EH (cell line): Measurements from ENCODE around the gene RAET1G.
"Not testable (repeated sequence)": the region's sequence is repeated elsewhere in the genome, so short reads cannot be mapped to it uniquely, and the experiment has no call there.

Experiments used
- DNase-seq: peaks from one replicate; pipeline ENCODE4 v3.0.0-alpha.2; 2015; ENCODE audit warnings: low read depth

The RAET1G gene

GRCh38 chr6:149922642-149923326 is at the start of gene RAET1G:
RAET1G (minus strand) TSS chr6:149923121; CDS start chr6:149923010, 111 bp downstream.
- peak; percentile 96 for DNase-seq

DNA sequence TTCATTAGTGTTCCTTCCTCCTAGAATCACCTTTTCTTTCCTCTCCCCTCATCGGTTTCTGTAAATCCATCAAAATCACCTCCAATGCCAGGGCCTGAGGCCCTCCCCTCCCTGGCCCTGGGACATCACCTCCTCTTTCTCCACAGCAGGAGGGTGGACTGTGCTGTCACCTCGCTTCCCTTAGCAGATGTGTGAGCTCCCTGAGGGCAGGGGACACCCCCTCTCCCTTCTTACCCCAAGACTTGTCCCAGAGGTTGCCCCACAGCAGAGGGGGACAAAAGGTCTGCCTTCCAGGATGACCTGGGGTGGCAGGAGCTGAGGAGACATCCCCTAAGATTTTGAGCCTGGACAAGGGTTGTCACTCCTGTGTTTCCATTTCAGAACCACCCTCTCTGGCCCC is 46.7 kb upstream of the RAET1G start:
- no peak for DNase-seq

DNA sequence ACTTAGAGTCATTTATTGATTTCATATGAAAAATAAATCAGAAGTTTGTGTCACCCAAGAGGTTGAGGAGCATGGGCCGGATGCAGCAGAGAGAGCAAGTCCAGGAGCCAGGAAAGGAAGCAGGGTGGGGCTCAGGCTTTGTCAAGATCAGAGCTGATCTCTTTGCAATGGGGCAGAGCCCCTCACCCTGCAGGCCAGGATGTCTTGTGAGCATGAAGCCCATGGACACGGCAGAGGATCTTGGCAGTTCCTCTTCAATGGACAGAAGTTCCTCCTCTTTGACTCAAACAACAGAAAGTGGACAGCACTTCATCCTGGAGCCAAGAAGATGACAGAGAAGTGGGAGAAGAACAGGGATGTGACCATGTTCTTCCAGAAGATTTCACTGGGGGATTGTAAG is 46.0 kb upstream of the RAET1G start:
- DNase-seq = not testable (repeated sequence)

- DNase-seq = not testable (repeated sequence)
These were observed 45.1 kb upstream of the RAET1G start for GRCh38 chr6:149967999-149968398.

- DNase-seq = no peak
These were observed 44.7 kb upstream of the RAET1G start for GRCh38 chr6:149967591-149967990.

DNA sequence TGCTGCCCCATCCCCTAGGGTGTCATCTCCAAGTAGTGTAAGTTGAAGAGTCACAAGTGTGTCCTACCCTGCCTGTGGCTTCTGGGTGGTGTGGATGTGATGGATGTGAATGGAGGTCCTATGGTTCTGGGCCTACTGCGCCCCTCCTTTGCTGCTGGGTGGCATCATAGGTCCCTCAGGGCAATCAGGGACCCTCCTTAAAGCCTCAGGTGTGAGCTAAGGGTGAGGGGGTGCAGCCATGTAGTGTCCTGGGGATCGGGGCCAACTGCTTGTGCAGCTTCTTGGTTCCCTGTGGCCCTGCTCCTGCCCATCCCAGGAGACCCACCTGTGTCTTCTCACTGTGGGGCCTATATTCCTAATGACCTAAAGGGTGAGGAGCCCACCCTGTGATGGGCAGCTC is 43.4 kb upstream of the RAET1G start:
- not testable (repeated sequence) for DNase-seq

DNA sequence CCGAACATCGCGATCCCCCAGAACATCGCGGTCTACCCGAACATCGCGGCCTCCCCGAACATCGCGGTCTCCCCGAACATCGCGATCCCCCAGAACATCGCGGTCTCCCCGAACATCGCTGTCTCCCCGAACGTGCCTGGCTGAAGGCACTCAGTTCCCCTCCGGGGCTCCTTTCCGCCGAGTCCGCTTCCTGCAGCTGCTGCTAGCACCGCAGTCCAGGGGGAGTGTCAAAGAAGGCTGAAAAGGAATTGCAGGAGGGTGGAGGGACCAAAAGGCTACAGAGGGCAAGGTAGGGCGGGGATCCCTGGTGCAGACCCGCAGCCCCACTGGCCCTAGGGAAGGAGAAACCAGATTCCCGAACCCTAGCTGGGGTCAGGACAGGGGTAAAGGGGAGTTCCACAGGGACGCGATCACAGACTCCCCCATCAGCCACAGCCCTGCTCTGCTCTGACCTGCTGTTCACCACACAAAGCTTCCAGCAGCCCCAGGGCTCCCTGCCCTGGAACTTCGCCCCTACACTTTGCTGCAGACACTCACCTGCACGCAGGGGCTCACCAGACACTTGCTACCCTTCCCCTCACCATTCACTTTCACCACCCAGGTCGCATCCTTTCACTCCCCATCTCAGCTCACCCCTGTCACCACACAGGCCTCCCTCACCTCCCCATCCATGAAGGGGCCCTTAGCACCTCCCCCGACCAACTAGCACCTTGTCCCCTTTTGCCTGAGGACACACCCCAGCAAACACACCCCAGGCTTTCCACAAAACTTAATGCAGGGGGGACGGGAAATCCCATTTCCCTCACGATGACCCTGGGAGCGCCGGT is 42.5 kb upstream of the RAET1G start:
- DNase-seq = no peak

DNA sequence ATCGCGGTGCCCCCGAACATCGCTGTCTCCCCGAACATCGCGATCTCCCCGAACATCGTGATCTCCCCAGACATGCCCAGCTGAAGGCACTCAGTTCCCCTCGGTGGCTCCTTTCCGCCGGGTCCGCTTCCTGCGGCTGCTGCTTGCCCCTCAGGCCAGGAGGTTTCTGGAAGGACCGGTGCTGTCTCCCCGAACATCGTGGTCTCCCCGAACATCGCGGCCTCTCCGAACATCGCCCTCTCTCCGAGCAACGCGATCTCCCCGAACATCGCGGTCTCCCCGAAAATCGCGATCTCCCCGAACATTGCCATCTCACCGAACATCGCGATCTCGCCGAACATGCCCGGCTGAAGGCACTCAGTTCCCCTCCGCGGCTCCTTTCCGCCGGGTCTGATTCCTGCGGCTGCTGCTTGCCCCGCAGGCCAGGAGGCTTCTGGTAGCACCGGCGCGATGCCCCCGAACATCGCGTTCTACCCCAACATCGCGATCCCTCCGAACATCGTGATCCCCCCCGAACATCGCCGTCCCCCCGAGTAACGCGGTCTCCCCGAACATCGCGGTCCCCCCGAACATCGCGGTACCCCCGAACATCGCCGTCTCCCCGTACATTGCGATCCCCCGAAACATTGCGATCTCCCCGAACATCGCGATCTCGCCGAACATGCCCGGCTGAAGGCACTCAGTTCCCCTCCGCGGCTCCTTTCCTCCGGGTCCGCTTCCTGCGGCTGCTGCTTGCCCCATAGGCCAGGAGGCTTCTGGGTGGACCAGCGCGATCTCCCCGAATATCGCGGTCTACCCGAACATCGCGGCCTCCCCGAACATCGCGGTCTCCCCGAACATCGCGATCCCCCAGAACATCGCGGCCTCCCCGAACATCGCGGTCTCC is 41.6 kb upstream of the RAET1G start:
- peak; percentile 34 for DNase-seq

- peak; percentile 92 for DNase-seq
These were observed 40.8 kb upstream of the RAET1G start, which contains the start of gene ULBP1 for GRCh38 chr6:149963462-149964307. ULBP1 (plus strand) TSS chr6:149963943; CDS start chr6:149964050, 107 bp downstream.

GRCh38 chr6:149963212-149963461 is 40.2 kb upstream of the RAET1G start:
- DNase-seq = peak; percentile 83

DNA sequence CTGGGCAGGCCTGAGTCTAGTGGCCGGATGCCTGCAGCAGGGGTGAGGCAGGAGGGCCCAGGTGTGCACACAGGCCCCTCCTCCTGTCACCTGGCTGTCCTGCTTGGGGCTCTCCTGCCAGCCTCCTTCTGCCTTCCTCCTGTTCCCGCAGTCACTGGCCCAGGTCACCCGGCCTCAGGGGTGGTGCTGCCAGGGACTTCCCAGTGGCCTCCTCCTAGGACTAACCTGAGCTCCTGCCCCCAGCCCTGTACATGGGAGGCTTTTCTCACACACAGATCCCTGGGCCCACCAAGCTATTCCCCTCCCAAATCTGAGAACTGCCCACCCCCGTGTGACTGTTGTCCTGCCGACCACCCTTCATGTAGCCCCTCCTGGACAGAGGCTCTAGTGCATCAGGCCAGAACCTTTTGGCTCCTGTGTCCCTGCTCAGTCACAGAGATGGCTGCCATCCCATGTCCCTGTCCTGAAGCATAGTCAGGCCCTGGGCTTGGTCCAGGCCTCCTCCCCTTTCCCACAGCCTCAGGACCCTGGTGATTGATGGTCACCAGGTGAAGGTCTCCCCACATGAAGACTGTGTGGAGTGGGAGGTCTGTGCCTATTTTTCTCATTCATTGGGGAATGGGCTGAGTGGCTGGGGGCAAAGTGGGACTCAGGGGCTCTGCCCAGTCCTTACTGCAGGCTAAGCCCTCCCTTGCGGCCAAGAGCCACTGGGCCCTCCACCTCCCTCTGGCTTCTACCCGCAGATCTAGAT is 39.7 kb upstream of the RAET1G start:
- DNase-seq = no peak

GRCh38 chr6:149961728-149962425 is 39.0 kb upstream of the RAET1G start:
- peak; percentile 30 for DNase-seq

DNA sequence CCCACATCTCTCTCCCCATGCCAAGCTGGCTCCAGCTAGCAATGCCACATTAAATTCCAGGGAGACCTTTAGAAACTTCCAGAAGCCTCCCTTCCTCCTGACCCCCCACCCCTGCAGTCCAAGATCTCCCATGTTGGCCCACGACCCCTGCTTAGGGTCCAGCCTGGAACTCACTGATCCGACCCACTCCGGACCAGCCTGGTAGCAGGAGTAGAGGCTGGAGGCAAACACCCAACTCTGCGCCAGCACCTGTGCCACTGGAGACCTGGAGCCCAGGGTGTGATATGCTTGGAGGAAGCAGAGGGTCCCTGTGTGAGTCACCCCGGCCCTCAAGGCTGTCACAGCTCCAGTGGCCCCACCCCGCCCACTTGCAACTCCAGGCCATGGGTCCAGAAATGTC is 37.6 kb upstream of the RAET1G start:
- no peak for DNase-seq

DNA sequence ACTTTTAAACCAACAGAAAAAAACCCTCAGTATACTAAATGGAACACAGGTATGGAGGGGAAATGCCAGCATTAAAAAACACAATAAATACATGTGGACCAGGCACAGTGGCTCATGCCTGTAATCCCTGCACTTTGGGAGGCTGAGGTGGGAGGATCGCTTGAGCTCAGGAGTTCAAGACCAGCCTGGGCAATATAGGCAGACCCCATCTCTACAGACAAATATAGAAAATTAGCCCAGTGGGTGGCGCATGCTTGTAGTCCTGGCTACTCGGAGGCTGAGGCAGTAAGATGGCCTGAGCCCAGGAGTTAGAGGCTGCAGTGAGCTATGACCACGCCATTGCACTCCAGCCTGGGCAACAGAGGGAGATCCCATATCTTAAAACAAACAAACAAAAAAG is 36.9 kb upstream of the RAET1G start:
- not testable (repeated sequence) for DNase-seq

- DNase-seq = not testable (repeated sequence)
These were observed 35.2 kb upstream of the RAET1G start for GRCh38 chr6:149958124-149958523.

GRCh38 chr6:149955654-149956317 is 32.9 kb upstream of the RAET1G start:
- not testable (repeated sequence) for DNase-seq

DNA sequence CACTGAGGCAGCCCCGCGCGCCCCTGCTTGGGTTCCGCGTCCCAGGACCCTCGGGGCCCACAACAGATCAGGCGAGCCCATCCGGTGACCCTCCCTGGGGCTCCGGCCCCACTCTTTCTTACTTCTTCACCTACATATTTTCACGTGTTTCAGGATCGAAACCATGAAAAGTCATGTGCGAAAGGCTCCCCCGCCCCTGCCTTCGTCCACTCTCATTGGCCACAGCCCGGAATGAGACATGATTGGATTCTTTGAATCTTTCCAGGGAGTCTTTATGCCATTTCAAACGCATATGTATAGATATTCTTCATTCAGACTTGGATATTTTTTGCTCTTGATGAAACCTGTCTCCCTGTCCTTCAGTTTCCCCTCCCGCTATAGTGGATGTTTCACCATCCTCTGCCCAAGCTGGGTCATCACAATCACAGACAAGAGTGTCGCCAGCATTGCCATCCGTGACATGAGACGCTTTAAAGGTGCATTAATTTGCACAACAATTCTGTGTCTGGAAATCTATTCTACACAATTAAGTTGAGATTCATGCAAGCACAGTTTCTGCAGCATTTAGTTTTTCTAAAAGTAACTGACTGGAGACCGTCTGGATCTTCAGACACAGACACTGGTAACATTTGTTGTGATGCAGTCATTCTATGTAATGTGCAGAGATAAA is 32.2 kb upstream of the RAET1G start:
- not testable (repeated sequence) for DNase-seq

DNA sequence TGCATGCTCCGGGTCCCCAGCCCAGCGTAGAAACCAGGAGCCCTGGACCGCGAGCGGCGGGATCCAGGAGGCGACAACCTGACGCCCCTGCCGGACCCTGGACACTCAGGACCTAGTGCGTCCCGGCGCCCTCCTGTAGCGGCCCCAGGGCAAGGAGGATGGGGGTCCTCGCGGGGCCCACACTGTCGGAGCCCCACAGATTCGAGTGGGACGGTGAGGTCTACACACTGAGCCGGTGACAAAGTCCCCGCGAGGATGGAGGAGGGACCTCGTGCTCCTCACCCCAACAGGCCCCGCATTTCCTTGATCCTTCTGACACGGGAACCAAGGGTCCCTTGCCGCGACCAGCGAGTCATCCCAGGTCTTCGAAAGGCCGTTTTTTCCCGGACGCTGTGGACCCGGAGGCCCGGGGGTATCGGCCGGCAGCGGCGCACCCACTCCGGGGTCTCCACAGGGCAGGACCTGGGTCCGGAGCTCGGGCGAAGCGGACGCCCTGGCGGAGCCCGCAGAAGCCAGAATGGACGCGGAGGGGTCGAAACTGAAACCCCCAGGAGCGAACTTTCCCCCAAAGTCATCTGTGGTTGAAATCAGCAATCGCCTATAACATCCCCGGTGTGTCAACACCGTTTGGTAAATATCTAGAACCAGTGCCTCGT is 31.5 kb upstream of the RAET1G start:
- not testable (repeated sequence) for DNase-seq
